Measurements from ENCODE around the gene ZNF513. TPM values are rescaled to one million over a fixed set of nuclear protein-coding genes. Genes with fewer than 3 reads are reported as not detected.

Gene ZNF513
- total RNA-seq, 2 experiments from 2014 or later: 6.8 to 7.2 TPM

DNA sequence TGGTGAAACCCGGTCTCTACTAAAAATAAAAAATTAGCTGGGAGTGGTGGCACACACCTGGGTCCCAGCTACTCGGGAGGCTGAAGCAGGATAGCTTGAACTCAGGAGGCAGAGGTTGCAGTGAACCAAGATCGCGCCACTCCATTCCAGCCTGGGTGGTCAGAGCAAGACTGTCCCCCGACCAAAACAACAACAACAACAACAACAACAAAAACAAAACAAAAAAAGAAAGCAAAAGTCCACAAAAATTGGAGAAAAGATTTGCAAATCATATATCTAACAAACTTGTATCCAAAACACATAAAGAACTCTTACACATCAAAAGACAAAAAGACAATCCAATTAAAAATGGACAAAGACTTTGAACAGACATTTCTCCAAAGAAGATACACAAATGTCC lies 18.4 kb upstream of the ZNF513 start:
- DNase-seq: no peak
- Mint-ChIP-seq H3K36me3 (ENCODE audit: low read depth) (peaks cover 35% of the 10 kb centered on the region), H3K27ac (no peak overlapping the region), H3K27me3 (no peaks in the 10 kb centered on the region), H3K4me3 (no peak overlapping the region), H3K4me1 (ENCODE audit: low read depth) (peaks cover 32% of the 10 kb centered on the region), H3K9me3 (no peaks in the 10 kb centered on the region)
- no peak for ATAC-seq
- CTCF ChIA-PET: interaction anchor here (1.6 kb wide), 1 partner anchor 11 kb away, joined by 3 read pairs; no protein-coding TSS in a partner anchor
- TF ChIP-seq, protein P1, sequence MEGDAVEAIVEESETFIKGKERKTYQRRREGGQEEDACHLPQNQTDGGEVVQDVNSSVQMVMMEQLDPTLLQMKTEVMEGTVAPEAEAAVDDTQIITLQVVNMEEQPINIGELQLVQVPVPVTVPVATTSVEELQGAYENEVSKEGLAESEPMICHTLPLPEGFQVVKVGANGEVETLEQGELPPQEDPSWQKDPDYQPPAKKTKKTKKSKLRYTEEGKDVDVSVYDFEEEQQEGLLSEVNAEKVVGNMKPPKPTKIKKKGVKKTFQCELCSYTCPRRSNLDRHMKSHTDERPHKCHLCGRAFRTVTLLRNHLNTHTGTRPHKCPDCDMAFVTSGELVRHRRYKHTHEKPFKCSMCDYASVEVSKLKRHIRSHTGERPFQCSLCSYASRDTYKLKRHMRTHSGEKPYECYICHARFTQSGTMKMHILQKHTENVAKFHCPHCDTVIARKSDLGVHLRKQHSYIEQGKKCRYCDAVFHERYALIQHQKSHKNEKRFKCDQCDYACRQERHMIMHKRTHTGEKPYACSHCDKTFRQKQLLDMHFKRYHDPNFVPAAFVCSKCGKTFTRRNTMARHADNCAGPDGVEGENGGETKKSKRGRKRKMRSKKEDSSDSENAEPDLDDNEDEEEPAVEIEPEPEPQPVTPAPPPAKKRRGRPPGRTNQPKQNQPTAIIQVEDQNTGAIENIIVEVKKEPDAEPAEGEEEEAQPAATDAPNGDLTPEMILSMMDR (IDR thresholded peaks at IDR 0.05): no peak
- intact Hi-C loops (cut with micrococcal nuclease): no loop called here
- POLR2A ChIA-PET: interaction anchor here (1.8 kb wide), 1 partner anchor 19 kb away, joined by 3 read pairs; no protein-coding TSS in a partner anchor

DNA sequence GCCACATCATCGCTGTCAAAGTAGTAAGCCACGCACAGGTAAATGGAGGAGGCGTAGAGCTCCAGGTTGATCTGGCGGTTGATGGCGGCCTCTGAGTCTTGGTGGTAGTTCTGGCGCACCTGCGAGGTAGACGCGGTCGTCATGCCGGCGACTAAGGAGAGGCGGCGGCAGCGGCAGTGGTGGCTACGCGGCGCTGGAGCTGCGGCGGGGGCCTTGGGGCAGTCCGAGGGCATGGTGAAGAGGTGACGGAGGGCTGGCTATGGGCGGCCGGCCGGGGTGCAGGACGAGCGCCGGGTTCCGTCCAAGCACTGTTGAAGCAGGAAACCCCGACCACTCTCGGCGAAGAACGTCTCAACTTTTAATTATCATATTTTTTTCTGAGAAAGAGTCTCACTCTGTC lies 12.7 kb upstream of the ZNF513 start:
- H3K36me3 Mint-ChIP-seq (ENCODE audit: low read depth): peaks cover 34% of the 10 kb centered on the region
- ChIA-PET CTCF (no interaction called here), POLR2A (interaction anchor here (0.9 to 1.8 kb wide), 2 partner anchors 9 to 13 kb away, joined by 3 to 6 read pairs; partner anchors contain the start of gene ZNF513)
- no peak overlapping the region for H3K4me3 Mint-ChIP-seq
- H3K27ac Mint-ChIP-seq: no peak overlapping the region
- H3K4me1 Mint-ChIP-seq (ENCODE audit: low read depth): peaks cover 33% of the 10 kb centered on the region
- intact Hi-C loops (cut with micrococcal nuclease): no loop called here
- H3K27me3 Mint-ChIP-seq: no peaks in the 10 kb centered on the region
- no peak for ATAC-seq
- no peaks in the 10 kb centered on the region for H3K9me3 Mint-ChIP-seq
- no peak for DNase-seq
- TF ChIP-seq, protein P1 (IDR thresholded peaks at IDR 0.05): no peak

DNA sequence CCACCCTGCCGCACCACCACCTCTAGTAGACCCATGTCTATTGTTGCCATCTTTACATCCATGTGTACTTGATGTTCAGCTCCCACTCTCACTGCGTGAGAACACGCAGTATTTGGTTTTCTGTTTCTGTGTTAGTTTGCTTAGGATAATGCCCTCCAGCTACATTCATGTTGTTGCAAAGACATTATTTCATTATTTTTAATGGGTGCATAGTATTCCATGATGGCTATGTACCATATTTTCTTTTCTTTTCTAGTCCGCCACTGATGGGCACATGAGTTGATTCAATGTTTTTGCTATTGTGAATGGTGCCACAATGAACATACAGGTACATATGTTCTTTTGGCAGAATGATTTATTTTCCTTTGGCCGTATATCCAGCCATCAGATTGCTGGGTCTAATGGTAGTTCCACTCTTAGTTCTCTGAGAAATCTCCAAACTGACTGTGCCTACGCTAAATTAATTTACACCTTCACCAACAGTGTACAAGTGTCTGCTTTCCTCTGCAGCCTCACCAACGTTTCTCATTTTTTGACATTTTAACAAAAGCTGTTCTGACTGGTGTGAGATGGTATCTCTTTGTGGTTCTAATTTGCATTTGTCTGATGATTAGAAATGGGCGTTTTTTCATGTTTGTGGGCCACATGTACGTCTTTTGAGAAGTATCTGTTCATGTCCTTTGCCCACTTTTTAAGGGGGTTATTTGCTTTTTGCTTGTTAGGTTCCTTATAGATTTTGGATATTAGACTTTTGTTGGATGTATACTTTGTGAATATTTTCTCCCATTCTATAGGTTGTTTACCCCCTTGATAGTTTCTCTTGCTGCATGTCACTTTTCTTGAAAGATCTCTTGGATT lies 10.5 kb upstream of the ZNF513 start:
- CTCF ChIA-PET: no interaction called here
- Mint-ChIP-seq H3K36me3 (ENCODE audit: low read depth) (peaks cover 29% of the 10 kb centered on the region), H3K4me1 (ENCODE audit: low read depth) (peaks cover 21% of the 10 kb centered on the region), H3K27me3 (no peaks in the 10 kb centered on the region), H3K27ac (peak overlapping the region; percentile 69), H3K4me3 (no peak overlapping the region), H3K9me3 (no peaks in the 10 kb centered on the region)
- TF ChIP-seq, protein P1 (IDR thresholded peaks at IDR 0.05): no peak
- no peak for DNase-seq
- peak; percentile 42 for ATAC-seq
- intact Hi-C loops (cut with micrococcal nuclease): no loop called here
- POLR2A ChIA-PET: interaction anchor here (1.2 kb wide), 1 partner anchor 13 kb away, joined by 3 read pairs; no protein-coding TSS in a partner anchor

DNA sequence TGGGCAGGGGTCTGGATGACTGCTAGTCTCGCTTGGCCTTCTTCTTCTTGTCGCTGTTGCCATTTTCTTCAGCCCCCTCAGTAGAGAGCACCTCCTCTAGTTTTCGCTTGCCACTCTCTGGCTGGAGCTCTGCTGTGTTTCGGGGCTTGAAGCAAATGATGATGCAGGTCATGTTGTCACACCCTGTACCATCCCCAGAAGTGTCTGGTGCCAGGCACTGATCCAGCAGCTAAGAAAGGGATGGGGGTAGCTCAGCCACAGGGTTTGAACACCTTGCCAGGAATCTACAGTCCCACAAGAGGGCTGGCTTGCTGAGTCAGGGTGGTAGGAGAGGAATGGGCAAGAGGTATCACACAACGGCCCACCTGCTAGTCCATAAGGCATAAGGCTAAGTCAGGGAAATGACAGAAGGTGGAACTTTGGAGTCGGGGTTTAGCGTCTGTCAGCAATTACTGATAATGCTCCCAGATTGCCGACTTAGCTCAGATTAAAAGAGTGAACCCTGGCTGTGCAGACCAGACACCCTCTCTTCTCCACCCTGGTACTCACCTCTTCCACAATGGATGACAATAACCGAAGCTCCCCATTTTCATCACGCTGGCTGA lies 1.1 kb upstream of the ZNF513 start:
- peaks cover 24% of the 10 kb centered on the region for H3K4me1 Mint-ChIP-seq (ENCODE audit: low read depth)
- intact Hi-C loops (cut with micrococcal nuclease): no loop called here
- TF ChIP-seq, protein P1 (IDR thresholded peaks at IDR 0.05): no peak
- H3K36me3 Mint-ChIP-seq (ENCODE audit: low read depth): peaks cover 68% of the 10 kb centered on the region
- DNase-seq (no peak), ATAC-seq (no peak)
- CTCF ChIA-PET: interaction anchor here (1.0 to 1.7 kb wide), 2 partner anchors 49 to 80 kb away, joined by 4 to 6 read pairs; no protein-coding TSS in a partner anchor
- H3K27me3 Mint-ChIP-seq: no peaks in the 10 kb centered on the region
- no peaks in the 10 kb centered on the region for H3K9me3 Mint-ChIP-seq
- peak overlapping the region; percentile 81 for H3K4me3 Mint-ChIP-seq
- H3K27ac Mint-ChIP-seq: peak overlapping the region; percentile 97
- POLR2A ChIA-PET: interaction anchor here (0.8 to 4.8 kb wide), 5 partner anchors 12 to 49 kb away, joined by 3 to 59 read pairs (median 29); partner anchors contain the start of genes EIF2B4, GTF3C2, NRBP1 and PPM1G

Measured in activated CD8-positive, alpha-beta T cell treated with anti-CD3 and anti-CD28 coated beads for 36 hours (primary cell).